Activated T-cell treated with anti-CD3 and anti-CD28 coated beads, Interleukin-2, amount 50 U/mL, for 72 hours (primary cell): Measurements from ENCODE around the gene NFATC2. TPM values are rescaled to one million over a fixed set of nuclear protein-coding genes. Genes with fewer than 3 reads are reported as not detected.
"Not testable (repeated sequence)": the region's sequence is repeated elsewhere in the genome, so short reads cannot be mapped to it uniquely, and the experiment has no call there.

ENCODE experiments used
- ATAC-seq, 2 donors: fragments of 150-1000 bp; cut with Tn5 transposase; replicated peaks in 1 of 2; 2 replicates each; pipeline ENCODE4 v1.10.0; 2021; ENCODE audit warnings: moderate library complexity in 2 of 2, mild to moderate bottlenecking in 1 of 2
- DNase-seq, 2 donors: peaks; one replicate each; pipeline ENCODE4 v3.0.0; 2021 to 2022; ENCODE audit warnings: mixed read lengths in 1 of 2
- H3K27ac Mint-ChIP-seq: one replicate; pipeline ENCODE4 v1.8.0; 2022; ENCODE audit warnings: mild to moderate bottlenecking, moderate library complexity, mixed read lengths
- H3K27me3 Mint-ChIP-seq: one replicate; pipeline ENCODE4 v1.8.0; 2022; ENCODE audit warnings: low read depth, mixed read lengths
- H3K36me3 Mint-ChIP-seq, 2 donors: one replicate each; pipeline ENCODE4 v1.8.0; 2022; ENCODE audit warnings: mixed read lengths in 2 of 2, mild to moderate bottlenecking in 1 of 2; ENCODE audit not compliant: insufficient read depth in 2 of 2
- H3K4me1 Mint-ChIP-seq: one replicate; pipeline ENCODE4 v1.8.0; 2022; ENCODE audit warnings: low read depth, mixed read lengths
- H3K4me3 Mint-ChIP-seq, 2 donors: one replicate each; pipeline ENCODE4 v1.8.0; 2022; ENCODE audit warnings: mild to moderate bottlenecking in 2 of 2, mixed read lengths in 2 of 2, moderate library complexity in 2 of 2
- H3K9me3 Mint-ChIP-seq, 2 donors: one replicate each; pipeline ENCODE4 v1.8.0; 2022; ENCODE audit warnings: mixed read lengths in 2 of 2
- total RNA-seq, 2 donors: library from RNA; stranded (reverse); gene quantifications; one replicate each; pipeline ENCODE4 v1.2.3, GENCODE V29; 2022

Gene NFATC2
- total RNA-seq, 2 donors from 2014 or later, result 29.4 to 39.9 TPM

- not testable (repeated sequence) for ATAC-seq, H3K27me3 Mint-ChIP-seq, H3K27ac Mint-ChIP-seq
Observed at GRCh38 chr20:51476106-51476505, 66.4 kb downstream of the NFATC2 start.

GRCh38 chr20:51473771-51474170, 68.7 kb downstream of the NFATC2 start:
- Mint-ChIP-seq H3K4me3 (no peak overlapping the region), H3K36me3 (peaks cover 36 to 60% of the 10 kb centered on the region in 2 donors), H3K27ac (no peak overlapping the region), H3K9me3 (no peaks in the 10 kb centered on the region), H3K27me3 (no peaks in the 10 kb centered on the region), H3K4me1 (peaks cover 84% of the 10 kb centered on the region)
- ATAC-seq, result no peak
- no peak for DNase-seq

More at GRCh38 chr20:51476106-51476505, 66.4 kb downstream of the NFATC2 start:
- DNase-seq, H3K4me3 Mint-ChIP-seq, H3K9me3 Mint-ChIP-seq: not testable (repeated sequence)
- Mint-ChIP-seq H3K36me3 (peaks cover 31 to 51% of the 10 kb centered on the region in 2 donors), H3K4me1 (peaks cover 85% of the 10 kb centered on the region)

- Mint-ChIP-seq H3K4me3 (no peak overlapping the region), H3K27ac (no peak overlapping the region), H3K27me3 (no peaks in the 10 kb centered on the region), H3K4me1 (peaks cover 83% of the 10 kb centered on the region), H3K36me3 (peaks cover 31 to 55% of the 10 kb centered on the region in 2 donors), H3K9me3 (no peaks in the 10 kb centered on the region)
- ATAC-seq, result no peak
- no peak for DNase-seq
Observed at GRCh38 chr20:51473256-51473655, 69.3 kb downstream of the NFATC2 start.

GRCh38 chr20:51470907-51471411, 71.6 kb downstream of the NFATC2 start:
- DNase-seq, result peak in 1 of 2 donors; percentile 51
- peak; percentile 86 to 90 for ATAC-seq
- Mint-ChIP-seq H3K36me3 (peaks cover 24 to 50% of the 10 kb centered on the region in 2 donors), H3K27ac (peak overlapping the region; percentile 94), H3K4me1 (peaks cover 71% of the 10 kb centered on the region), H3K27me3 (no peaks in the 10 kb centered on the region), H3K9me3 (no peaks in the 10 kb centered on the region), H3K4me3 (peak overlapping the region; percentile 40 to 79)

- Mint-ChIP-seq H3K4me3 (peak overlapping the region; percentile 40 to 79), H3K27me3 (no peaks in the 10 kb centered on the region), H3K9me3 (no peaks in the 10 kb centered on the region), H3K4me1 (peaks cover 68% of the 10 kb centered on the region), H3K27ac (peak overlapping the region; percentile 94), H3K36me3 (peaks cover 26 to 51% of the 10 kb centered on the region in 2 donors)
- peak; percentile 41 to 45 for ATAC-seq
- DNase-seq, result no peak
Observed at GRCh38 chr20:51470499-51470820, 72.1 kb downstream of the NFATC2 start.

GRCh38 chr20:51469578-51470498, 72.7 kb downstream of the NFATC2 start:
- no peaks in the 10 kb centered on the region for H3K27me3 Mint-ChIP-seq
- no peak for DNase-seq

GRCh38 chr20:51469046-51469445, 73.5 kb downstream of the NFATC2 start:
- Mint-ChIP-seq H3K27me3 (no peaks in the 10 kb centered on the region), H3K27ac (peak overlapping the region; percentile 94), H3K36me3 (peaks cover 26 to 52% of the 10 kb centered on the region in 2 donors), H3K4me1 (peaks cover 71% of the 10 kb centered on the region), H3K9me3 (no peaks in the 10 kb centered on the region), H3K4me3 (no peak overlapping the region)
- ATAC-seq (no peak), DNase-seq (no peak)

More at GRCh38 chr20:51469578-51470498, 72.7 kb downstream of the NFATC2 start:
- no peak for ATAC-seq
- H3K36me3 Mint-ChIP-seq, result peaks cover 27 to 53% of the 10 kb centered on the region in 2 donors
- H3K4me1 Mint-ChIP-seq, result peaks cover 71% of the 10 kb centered on the region
- H3K9me3 Mint-ChIP-seq, result no peaks in the 10 kb centered on the region
- H3K27ac Mint-ChIP-seq, result peak overlapping the region; percentile 94
- peak overlapping the region; percentile 47 to 79 for H3K4me3 Mint-ChIP-seq

GRCh38 chr20:51468636-51469035, 73.9 kb downstream of the NFATC2 start:
- H3K4me1 Mint-ChIP-seq, result peaks cover 71% of the 10 kb centered on the region
- no peaks in the 10 kb centered on the region for H3K27me3 Mint-ChIP-seq
- peaks cover 23 to 48% of the 10 kb centered on the region in 2 donors for H3K36me3 Mint-ChIP-seq
- no peak for ATAC-seq
- H3K27ac Mint-ChIP-seq, result no peak overlapping the region
- H3K9me3 Mint-ChIP-seq, result no peaks in the 10 kb centered on the region
- DNase-seq, result no peak
- H3K4me3 Mint-ChIP-seq, result no peak overlapping the region

- peaks cover 72% of the 10 kb centered on the region for H3K4me1 Mint-ChIP-seq
- peak overlapping the region; percentile 76 for H3K27ac Mint-ChIP-seq
- H3K4me3 Mint-ChIP-seq, result no peak overlapping the region
- no peaks in the 10 kb centered on the region for H3K27me3 Mint-ChIP-seq
- peaks cover 20 to 49% of the 10 kb centered on the region in 2 donors for H3K36me3 Mint-ChIP-seq
- no peaks in the 10 kb centered on the region for H3K9me3 Mint-ChIP-seq
- ATAC-seq (no peak), DNase-seq (no peak)
Observed at GRCh38 chr20:51467956-51468626, 74.4 kb downstream of the NFATC2 start.

- Mint-ChIP-seq H3K27ac (peak overlapping the region; percentile 26), H3K36me3 (peaks cover 9 to 32% of the 10 kb centered on the region in 2 donors), H3K4me1 (peaks cover 38% of the 10 kb centered on the region), H3K9me3 (no peaks in the 10 kb centered on the region), H3K27me3 (no peaks in the 10 kb centered on the region), H3K4me3 (no peak overlapping the region)
- ATAC-seq, result peak in 1 of 2 donors; percentile 7
- no peak for DNase-seq
Observed at GRCh38 chr20:51463998-51464397, 78.5 kb downstream of the NFATC2 start.

- DNase-seq (no peak), ATAC-seq (peak; percentile 65 to 79)
- Mint-ChIP-seq H3K36me3 (peaks cover 10 to 35% of the 10 kb centered on the region in 2 donors), H3K27ac (peak overlapping the region; percentile 26), H3K9me3 (no peaks in the 10 kb centered on the region), H3K4me3 (no peak overlapping the region), H3K27me3 (no peaks in the 10 kb centered on the region), H3K4me1 (peaks cover 34% of the 10 kb centered on the region)
Observed at GRCh38 chr20:51463560-51463959, 79.0 kb downstream of the NFATC2 start.

- H3K4me1 Mint-ChIP-seq, result peaks cover 32% of the 10 kb centered on the region
- H3K4me3 Mint-ChIP-seq, result no peak overlapping the region
- H3K9me3 Mint-ChIP-seq, result no peaks in the 10 kb centered on the region
- H3K27me3 Mint-ChIP-seq, result no peaks in the 10 kb centered on the region
- no peak overlapping the region for H3K27ac Mint-ChIP-seq
- ATAC-seq (no peak), DNase-seq (no peak)
- peaks cover 10 to 32% of the 10 kb centered on the region in 2 donors for H3K36me3 Mint-ChIP-seq
Observed at GRCh38 chr20:51462566-51463276, 79.8 kb downstream of the NFATC2 start.
